Measurements from ENCODE around the gene BHLHA15. TPM values are rescaled to one million over a fixed set of nuclear protein-coding genes. Genes with fewer than 3 reads are reported as not detected.
A peak's percentile ranks its signal among the peaks of the same experiment; 100 is the strongest.

Gene BHLHA15
- total RNA-seq, 1 donor from 2014 or later = 0.32 TPM

GRCh38 chr7:98178762-98179490 lies 32.3 kb upstream of the BHLHA15 start:
- H3K4me1 Mint-ChIP-seq (ENCODE audit: low read depth) = peaks cover 13% of the 10 kb centered on the region
- H3K4me3 Mint-ChIP-seq (ENCODE audit: unreplicated experiment) = no peak overlapping the region
- DNase-seq (ENCODE audit: low spot score) = no peak
- H3K27me3 Mint-ChIP-seq (ENCODE audit: low read depth) = no peaks in the 10 kb centered on the region
- no peak for TF ChIP-seq CTCF (IDR thresholded peaks at IDR 0.05)
- H3K27ac Mint-ChIP-seq (ENCODE audit: unreplicated experiment) = peak overlapping the region; percentile 22
- peaks cover 4% of the 10 kb centered on the region for H3K36me3 Mint-ChIP-seq (ENCODE audit: low read depth)
- H3K9me3 Mint-ChIP-seq (ENCODE audit: low read depth) = no peaks in the 10 kb centered on the region

GRCh38 chr7:98180751-98181150 lies 30.5 kb upstream of the BHLHA15 start:
- peaks cover 2% of the 10 kb centered on the region for H3K36me3 Mint-ChIP-seq (ENCODE audit: low read depth)

GRCh38 chr7:98185101-98185500 lies 26.1 kb upstream of the BHLHA15 start:
- Mint-ChIP-seq H3K27ac (ENCODE audit: unreplicated experiment) (no peak overlapping the region), H3K27me3 (ENCODE audit: low read depth) (no peaks in the 10 kb centered on the region), H3K4me1 (ENCODE audit: low read depth) (peaks cover 17% of the 10 kb centered on the region), H3K36me3 (ENCODE audit: low read depth) (peaks cover 10% of the 10 kb centered on the region), H3K9me3 (ENCODE audit: low read depth) (no peaks in the 10 kb centered on the region), H3K4me3 (ENCODE audit: unreplicated experiment) (no peak overlapping the region)
- no peak for DNase-seq (ENCODE audit: low spot score)
- no peak for TF ChIP-seq CTCF (IDR thresholded peaks at IDR 0.05)

More at GRCh38 chr7:98180751-98181150, 30.5 kb upstream of the BHLHA15 start:
- Mint-ChIP-seq H3K4me3 (ENCODE audit: unreplicated experiment) (no peak overlapping the region), H3K4me1 (ENCODE audit: low read depth) (peaks cover 13% of the 10 kb centered on the region), H3K27ac (ENCODE audit: unreplicated experiment) (no peak overlapping the region), H3K27me3 (ENCODE audit: low read depth) (no peaks in the 10 kb centered on the region), H3K9me3 (ENCODE audit: low read depth) (no peaks in the 10 kb centered on the region)
- TF ChIP-seq CTCF (IDR thresholded peaks at IDR 0.05) = no peak
- DNase-seq (ENCODE audit: low spot score) = no peak

GRCh38 chr7:98186452-98187137 lies 24.6 kb upstream of the BHLHA15 start:
- peak overlapping the region; percentile 68 for H3K27ac Mint-ChIP-seq (ENCODE audit: unreplicated experiment)

More at GRCh38 chr7:98186452-98187137, 24.6 kb upstream of the BHLHA15 start:
- H3K27me3 Mint-ChIP-seq (ENCODE audit: low read depth) = no peaks in the 10 kb centered on the region
- peaks cover 17% of the 10 kb centered on the region for H3K4me1 Mint-ChIP-seq (ENCODE audit: low read depth)
- no peaks in the 10 kb centered on the region for H3K9me3 Mint-ChIP-seq (ENCODE audit: low read depth)
- H3K36me3 Mint-ChIP-seq (ENCODE audit: low read depth) = peaks cover 15% of the 10 kb centered on the region
- no peak overlapping the region for H3K4me3 Mint-ChIP-seq (ENCODE audit: unreplicated experiment)
- TF ChIP-seq CTCF (IDR thresholded peaks at IDR 0.05) = no peak
- no peak for DNase-seq (ENCODE audit: low spot score)
